HG03139 (cell line): ENCODE data around the gene CTIF.

Experiments used
- ATAC-seq: cut with Tn5 transposase; IDR thresholded peaks from one replicate; pipeline ENCODE4 v1.9.1; 2021; ENCODE audit not compliant: unreplicated experiment

Gene CTIF

DNA sequence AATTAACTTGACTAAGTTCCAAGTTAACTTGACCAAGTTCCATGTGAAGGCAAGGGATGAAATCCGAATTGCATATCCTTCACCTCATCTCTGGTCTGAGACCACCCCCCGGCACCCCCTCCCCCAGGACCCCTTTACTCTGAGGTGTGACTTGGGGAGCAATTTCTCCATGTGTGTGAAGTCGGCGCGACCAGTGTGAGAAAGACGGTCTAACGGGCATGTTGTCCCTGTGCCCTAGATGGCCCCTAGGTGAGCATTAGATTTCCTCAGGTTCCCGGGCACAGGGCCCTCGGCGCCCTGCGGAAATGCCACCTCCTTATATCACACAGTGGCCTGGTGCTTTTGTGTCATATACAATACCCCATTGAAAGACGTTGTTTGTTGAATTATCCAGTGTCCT, 137.1 kb downstream of the CTIF start:
- no peak for ATAC-seq

DNA sequence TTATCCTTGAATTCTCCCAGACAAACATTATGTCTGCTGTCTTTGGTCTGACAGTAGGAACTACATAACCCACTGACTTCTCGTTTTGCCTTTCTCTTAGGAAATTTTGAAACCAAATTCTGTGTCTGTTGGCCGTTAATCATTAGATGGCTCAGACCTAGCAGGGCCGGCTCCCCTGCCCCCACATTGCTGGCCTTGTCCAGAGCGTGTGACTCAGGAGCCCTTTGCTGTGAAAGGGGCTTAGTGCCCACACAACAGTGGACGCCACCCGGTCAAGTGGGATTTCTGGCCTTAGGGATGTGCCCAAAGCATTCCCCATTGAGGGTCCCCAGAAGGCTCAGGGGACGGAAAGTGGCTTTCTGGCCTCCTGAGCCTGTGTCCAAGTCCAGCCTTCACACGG, 137.5 kb downstream of the CTIF start:
- no peak for ATAC-seq

DNA sequence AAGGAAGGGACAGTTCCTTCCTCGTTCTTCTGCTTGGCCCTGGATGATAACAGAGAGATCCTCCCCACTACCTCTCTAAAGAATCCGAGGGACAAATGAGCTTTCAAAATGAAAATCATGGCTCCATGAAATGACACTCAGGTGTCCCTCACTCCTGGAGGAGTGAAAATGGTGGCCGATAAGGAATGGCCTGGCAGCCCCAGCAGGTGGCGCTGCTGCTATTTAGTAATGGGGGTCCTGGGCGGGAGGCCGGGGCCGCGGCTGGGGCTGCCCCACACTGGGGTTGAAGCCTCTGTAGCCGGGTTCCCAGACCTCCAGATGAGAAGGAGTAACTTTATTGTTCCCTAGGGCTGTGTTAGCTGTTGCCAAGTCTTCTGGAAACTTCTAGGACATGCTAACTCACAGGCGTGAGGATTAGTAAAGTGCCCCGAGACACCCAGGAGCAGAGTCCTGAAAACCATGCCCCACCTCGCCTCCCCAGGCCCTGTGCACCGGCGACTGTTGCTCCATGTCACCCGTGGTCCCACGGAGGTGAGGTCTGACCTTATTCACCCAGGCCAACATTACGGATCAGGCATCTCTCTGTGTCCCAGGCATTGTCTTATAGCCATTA, 138.0 kb downstream of the CTIF start:
- no peak for ATAC-seq

DNA sequence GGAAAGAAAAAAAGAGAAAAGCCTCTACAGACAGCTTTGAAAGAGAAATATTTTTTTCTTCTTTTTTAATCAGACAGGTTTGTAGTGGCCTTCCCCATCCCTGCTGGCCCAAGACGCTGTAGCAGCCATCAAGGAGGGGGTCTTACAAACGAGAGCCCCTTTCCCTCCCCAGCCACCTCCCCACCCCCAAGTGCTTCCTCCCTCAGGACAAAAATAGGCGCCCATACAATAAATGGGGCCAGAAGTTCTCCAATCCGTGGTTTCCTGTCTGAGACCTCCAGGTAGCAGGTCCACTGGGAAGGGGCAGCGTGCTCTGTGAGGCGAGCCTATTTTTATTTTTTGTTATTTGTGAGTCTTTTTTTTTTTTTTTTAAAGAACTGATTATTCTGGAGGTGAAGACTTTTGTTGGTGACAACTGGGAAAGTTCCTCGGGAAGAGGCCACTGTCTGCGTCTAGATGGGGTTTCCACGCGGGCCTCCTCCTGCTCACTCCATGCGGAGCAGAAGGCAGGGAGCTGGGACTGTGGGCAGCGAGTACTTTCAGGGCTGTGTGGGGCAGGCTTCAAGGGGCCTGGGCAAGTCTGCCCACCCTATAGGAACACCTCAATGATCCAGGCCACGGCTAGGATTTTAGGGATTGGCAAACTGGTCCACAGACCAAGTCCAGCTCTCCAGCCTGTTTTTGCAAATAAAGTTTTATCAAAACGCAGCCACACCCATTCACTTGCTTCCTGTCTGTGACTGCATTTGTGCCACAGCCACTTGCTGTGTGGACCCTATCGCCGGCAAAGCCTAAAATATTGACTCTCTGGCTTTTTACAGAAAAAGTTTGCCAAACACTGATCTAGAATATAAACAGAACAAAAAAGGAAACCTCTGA, 139.6 kb downstream of the CTIF start:
- no peak for ATAC-seq

DNA sequence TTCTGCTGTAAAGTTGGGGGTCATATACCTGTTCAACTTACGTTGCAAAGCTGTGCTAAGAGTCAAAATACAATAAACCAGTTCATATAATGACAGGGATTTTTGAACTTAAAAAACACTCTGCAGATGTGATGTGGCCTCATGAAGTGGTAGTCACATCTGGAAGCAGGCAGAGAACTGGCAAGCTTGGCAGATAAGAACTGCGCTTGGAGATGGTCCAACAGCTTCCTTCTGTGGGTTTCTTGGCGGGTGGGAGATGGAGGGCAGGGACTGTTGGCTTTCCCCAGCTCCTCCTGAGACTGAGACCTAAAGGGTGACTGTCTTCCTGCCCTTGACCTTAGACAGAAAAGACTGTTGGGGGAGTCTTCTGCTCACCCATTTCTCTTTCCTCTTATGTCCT, 140.4 kb downstream of the CTIF start:
- no peak for ATAC-seq

DNA sequence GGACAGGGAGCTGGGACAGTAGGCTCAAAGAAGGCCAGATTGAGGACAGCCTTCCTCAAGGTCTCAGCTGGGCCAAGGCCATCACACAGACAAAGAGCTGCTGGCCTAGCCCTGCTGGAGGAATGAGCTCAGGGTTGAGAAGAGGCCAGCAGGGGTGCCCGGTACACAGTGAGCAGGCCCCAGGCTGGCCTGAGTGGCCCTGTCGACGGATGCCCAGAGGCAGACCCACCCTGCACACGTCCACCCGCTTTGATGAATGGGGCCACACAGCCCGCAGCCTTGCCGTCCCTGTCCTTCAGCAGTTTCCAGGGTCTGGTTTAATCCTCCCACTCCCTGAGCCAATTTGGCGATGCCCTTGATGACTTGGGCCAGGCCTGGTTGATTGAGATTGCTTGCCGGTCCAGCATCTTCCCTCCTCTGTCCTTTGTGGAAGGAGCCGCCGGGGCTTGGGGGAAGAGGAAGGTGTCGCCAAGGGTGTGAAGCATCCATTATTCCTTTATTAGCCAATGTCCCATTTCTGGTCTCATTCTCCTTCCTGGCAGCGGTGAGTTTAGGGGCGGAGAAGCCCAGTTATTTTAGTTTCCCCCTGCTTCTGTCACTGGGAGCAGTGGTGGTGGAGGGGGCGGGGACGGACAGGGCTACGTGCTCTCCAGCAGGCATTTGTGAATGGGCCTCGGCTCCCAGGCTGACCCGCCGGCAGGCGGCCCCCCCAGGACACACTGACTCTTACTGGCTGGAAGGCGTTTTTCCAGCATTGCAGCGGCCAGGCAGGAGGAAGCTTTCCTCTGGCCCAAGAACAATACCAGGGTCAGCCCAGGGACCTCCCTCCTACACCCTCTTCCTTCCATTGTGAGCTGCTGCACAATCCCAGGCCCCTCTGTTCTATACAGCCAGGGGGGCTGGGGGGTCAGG, 141.8 kb downstream of the CTIF start:
- no peak for ATAC-seq

DNA sequence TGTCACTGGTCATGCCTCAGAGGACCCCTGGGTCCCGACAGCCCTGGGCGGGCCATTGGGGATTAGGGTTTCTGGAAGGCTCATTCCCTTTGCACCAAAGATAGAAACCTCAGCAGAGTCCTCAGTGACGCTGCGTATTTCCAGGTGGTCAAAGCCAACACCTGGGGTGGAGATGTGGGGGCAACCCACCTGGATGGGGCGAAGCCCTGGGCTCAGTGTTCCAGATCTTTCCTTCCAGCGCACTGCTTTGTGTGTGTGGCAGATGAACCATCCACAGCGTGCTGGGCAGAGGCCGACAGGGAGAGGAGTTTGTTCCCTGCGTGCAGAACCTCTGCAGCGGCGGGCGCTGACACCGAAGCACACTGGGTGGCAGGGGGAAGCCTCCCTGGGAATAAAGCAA, 143.9 kb downstream of the CTIF start:
- no peak for ATAC-seq

DNA sequence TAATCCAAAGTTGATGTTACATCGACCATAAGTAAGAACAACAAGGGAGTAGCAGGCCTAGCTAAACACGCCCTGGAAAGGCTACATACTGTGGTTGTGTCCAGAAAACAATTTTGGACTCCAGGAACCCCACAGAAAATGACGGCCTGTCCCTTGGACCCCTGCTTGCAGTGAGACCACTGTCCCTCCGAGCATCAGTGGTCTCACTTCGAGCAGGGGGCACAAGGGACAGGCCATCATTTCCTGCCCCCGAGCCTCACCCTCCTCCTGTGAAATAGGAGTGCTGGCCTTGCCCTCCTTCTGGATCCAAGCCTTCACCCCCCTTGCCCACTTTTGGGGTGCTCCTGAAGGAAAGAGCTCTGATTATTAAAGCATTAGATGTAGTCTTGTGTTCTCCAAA, 144.4 kb downstream of the CTIF start:
- no peak for ATAC-seq

DNA sequence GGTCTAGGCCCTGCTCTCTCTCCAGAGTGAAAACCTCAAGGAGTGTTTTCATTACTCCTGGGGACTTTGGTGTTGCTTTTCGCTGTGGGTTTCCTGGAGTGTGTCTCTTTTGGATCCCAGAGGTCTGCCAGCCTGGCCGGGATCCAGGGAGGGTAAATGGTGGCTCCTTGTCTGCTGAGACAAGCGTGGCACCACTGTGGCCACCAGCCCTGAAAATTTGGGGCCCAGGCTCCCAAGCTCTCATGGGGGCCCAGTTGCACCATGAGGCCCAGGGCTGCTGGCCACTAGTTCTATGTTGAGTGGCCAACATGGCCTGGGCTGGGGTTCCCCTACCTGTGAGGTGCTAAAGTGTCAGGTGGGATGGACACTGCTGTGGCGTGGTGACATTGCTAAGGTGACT, 144.8 kb downstream of the CTIF start:
- no peak for ATAC-seq

DNA sequence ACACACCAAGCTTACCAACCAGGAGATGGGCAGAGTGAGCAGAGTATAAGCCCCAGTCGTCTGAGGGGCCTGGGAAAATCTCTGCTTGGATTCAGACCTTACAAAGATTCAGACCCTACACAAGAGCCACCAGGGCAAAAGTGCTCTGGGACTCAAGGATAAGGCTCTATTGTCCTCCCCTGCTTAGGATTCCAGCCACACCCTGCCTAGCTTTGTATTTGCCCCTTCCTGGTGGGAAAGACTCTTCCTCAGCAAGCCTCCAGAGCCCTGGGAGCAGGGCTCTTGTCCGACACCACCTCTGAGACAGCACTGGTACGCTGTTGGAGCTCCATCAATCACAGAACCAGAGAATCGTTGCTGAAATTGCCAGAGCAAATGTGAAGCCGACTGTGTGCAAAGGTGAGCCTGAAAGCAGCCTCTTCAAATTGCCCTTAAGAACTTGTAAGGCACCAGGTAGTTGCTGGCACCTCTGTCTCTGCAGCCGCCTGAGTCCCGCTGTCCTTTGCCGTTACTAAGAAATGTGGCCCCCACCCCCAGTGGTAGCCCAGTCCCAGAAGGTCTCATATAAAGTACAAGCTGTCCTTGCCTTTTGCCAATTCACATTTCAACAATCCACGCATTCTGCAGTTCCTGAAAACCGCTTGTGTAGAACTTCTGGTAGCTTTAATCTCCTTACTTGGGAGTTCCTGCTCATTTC, 148.7 kb downstream of the CTIF start:
- ATAC-seq, result no peak

DNA sequence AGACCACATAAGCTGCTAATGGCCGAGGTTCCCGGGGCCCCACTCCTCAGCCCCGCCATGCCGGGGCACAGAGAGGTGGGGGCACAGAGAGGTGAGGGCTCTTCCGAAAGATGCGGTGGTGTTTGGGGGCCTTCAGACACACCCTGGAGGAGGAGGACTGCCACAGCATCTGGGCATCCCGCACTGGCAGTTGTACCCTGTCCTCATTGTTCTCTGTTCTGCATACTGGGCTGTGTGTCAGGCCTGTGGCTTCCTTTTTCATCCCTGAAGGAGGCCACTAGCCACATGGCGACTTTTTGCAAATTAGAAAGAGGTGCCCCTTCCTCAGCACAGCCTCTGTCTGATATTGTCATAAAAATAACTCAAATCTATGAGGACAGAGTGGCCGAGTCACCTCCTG, 150.1 kb downstream of the CTIF start:
- no peak for ATAC-seq

DNA sequence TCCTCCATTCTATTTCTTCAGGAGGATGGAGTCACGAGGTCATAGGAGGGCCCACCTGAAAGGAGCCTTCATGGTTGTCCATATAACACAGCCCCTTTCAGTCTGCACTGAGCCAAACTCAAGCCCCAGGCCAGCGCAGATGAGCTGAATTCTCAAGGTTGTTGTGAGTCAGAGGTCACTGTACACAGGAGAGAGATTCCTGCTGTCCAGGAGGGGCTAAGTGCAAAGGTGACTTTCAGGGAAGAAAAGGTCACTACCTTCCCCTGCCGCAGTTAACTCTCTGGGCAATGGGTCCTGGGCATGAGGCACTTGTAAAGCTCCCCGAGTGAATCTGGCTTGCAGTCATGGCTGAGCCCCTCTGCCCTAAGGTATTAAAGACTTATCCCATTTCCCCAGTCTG, 150.7 kb downstream of the CTIF start:
- no peak for ATAC-seq

DNA sequence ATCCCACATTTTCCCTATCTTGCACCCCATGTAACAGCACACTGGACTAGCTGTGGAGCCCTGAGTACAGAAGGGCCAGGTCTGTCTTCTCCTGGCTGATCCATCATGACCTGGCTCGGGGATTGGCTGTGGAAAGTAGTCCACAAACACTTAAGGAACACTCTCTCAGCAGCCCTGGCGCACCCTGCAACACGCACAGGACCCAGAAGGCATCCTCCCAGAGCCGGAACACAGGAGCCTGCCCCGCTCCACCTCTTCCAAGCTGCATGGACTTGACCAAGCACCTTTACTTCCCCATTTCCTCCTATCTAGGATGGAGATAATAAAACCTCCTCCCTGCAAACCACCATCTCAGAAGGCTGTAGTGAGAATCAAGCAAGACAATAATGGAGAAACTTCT, 151.7 kb downstream of the CTIF start:
- no peak for ATAC-seq

DNA sequence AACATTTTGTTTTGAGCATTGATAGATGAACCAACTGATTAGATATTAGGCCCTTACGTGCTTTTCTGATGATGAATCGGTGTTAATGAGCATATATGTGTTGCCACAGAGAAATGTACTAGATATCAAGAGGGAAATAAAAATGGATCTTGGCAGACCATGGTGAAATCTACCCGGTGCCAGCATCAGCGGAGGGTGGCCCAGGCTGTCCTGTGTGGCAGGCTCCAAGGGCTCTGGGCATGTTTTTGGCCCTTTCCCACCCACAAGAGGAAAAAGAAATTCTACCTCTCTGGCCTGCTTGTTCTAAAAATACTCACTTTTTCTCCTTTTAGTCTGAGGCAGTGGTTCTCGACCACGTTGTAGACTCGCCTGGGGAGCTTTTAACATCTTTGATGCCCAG, 154.2 kb downstream of the CTIF start:
- no peak for ATAC-seq

DNA sequence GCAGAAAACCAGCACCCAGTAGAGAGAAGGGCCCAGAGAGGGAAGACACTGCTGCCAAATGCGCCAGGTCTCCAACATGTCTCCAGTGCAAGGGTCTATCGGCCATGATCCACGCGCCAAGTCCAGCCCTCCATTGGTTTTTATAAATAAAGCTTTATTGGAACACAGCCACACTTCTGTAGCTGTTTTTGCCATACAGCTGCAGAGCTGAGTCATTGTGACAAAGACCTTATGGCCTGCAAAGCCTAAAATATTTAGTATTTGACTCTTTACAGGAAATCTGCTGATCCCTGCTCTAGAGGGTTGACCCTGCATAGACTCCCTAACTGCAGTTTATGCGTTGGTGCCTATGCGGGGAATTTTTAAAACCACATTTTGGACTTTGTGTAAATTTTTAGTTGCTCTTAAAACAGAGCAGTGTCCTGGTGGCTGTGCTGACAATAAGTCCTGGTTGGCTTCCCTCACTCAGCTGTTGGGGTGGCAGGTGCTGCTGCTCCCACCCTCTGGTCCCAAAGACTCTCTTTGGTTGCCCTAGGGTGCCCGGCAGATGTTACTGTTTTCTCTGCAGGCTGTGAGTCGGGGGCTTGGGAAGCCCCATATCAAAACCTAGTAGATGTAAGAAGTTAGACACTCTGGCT, 154.9 kb downstream of the CTIF start:
- ATAC-seq, result no peak

DNA sequence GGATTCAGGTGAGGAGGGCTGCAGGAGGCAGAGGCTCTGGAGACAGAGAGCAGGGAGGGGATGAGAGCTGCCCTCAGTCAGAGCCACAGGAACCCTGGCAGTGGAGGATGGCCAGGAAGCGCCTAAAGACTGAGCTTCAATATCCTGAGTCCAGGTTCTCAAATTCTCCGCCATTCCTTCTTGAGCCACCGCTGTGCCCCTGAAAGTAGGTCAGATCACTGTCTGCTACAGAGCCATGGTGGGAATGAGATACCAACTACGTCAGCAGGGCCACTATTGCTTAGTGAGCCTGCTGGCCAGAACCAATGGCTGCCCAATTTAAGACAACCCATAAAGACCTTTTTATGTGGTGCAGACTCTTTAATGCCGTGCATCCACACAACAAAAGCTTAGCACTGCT, 155.5 kb downstream of the CTIF start:
- no peak for ATAC-seq

DNA sequence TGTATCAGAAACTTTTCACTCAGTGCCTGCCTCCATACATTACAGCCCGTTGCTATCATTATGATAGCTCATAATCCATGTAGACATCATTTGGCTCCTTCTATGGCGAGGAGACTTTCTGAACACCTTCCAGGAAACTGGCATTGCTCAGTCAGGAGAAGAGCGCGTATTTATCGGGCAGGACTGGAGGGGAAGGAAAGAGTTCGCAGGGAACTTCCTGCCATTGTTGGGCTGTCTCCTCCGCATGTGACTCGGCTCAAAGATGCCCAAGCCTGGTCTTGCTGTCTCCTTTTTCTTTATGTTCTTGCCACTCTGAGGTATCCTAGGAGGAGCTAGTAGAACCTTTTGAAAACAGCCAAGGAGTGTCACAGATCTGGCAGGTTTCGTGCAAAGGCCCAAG, 156.8 kb downstream of the CTIF start:
- ATAC-seq, result no peak

DNA sequence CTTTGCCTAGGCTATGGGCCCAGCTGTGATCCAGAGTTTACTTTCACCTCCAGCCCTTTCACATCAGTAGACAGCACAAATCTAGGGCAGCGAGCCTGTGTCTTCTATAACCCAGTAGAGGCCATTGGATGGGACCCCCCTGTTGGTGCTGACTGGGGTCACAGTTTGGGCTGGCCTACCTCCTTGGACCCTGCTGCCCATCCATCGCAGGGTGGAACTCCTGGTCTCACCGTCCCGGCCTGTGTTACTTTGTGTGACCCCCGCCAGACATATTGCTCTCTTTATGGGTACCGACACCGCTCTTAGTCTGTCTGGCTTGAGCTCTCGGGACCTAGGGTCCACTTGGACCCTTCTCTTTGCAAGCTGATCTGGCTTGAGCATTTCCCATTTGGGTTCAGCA, 157.4 kb downstream of the CTIF start:
- no peak for ATAC-seq

DNA sequence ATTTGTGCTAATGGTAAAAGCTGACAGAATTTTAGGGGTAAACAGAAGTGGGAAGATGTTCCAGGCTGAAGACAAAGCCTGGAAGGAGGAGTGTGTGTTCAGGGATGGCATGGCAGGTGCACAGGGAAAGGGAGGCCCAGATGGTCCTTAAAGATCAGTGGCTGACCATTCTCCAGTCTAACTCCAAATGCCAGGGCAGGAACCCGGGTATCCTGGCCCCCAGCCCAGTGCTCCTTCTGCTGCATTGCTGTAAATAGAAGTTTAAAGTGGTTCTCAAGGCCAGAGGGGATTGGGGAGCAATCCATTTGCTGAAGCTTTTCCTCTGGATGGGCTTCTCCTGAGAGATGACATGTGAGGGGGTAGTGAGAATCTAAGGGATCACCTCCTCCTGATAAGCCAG, 158.6 kb downstream of the CTIF start:
- ATAC-seq, result no peak

DNA sequence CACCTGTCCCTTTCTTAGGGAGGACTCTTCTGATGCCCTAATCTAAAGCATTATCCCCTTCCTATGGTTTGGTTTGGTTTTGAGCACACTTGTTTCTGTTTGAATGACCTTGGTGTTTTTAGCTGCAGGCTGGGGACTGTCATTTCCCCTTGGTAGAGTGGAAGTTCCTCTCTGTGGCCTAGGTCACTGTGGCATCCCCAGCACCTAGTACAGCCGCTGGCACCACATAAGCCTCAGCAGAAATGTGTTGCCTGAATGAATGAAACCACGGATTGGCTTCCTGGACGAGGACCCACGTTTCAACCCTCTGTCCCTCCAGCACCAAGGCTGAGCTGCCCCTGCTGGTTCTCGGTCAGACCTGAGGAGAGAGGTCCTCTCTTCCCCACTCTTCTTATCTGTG, 159.9 kb downstream of the CTIF start:
- no peak for ATAC-seq

DNA sequence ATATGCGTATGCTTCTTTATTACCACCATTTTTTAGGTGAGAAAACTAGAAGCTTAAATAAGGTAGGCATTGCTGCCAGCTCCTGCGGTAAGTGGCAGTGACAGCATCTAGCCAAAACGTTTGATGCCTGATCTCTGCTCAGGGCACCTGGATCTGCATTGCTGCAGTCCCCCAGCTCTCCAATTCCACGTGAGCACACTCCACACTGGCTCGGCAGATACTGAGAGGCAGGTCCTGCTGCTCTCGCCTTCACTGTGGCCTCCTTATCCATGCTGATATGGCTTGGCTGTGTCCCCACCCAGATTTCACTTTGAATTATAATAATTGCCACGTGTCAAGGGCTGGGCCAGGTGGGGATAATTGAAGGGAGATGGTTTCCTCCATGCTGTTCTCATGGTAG, 160.9 kb downstream of the CTIF start:
- ATAC-seq, result no peak
